PC-3 (cell line): ENCODE results near the gene KRR1.

Experiments used
- EZH2 ChIP-seq: fragments of 300-600 bp; sonication (generic); IDR thresholded peaks from one replicate; pipeline ENCODE4 v1.6.1; 2017; ENCODE audit warnings: antibody characterized with exemption, mild to moderate bottlenecking, low read length; ENCODE audit not compliant: unreplicated experiment
- TF ChIP-seq, protein P1 (sequence below): fragments of 300-600 bp; sonication (generic); conservative IDR thresholded peaks from 2 replicates; pipeline ENCODE4 v1.5.1; 2017; ENCODE audit warnings: antibody characterized with exemption, low read depth, mild to moderate bottlenecking, low read length

DNA sequence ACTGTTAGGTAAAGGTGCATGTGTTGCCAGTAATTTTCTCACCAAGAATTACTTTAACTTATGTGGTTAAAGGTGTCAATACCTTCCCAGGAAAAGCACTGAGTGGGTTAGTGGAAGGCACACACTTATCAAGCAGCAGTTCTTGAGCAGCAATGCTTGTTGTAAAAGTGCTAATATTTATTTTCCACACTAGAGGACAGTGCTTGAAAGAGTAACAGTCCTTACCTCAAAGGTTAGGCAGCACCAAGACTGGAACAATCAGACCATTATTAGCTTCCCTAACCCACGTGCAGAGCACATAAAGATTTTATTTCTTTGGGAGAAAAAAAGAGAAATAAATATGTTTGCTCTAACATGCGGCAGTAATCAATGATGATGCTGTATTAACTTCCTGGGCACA is 48.8 kb upstream of the KRR1 start:
- TF ChIP-seq EZH2: no peak
- TF ChIP-seq, protein P1, sequence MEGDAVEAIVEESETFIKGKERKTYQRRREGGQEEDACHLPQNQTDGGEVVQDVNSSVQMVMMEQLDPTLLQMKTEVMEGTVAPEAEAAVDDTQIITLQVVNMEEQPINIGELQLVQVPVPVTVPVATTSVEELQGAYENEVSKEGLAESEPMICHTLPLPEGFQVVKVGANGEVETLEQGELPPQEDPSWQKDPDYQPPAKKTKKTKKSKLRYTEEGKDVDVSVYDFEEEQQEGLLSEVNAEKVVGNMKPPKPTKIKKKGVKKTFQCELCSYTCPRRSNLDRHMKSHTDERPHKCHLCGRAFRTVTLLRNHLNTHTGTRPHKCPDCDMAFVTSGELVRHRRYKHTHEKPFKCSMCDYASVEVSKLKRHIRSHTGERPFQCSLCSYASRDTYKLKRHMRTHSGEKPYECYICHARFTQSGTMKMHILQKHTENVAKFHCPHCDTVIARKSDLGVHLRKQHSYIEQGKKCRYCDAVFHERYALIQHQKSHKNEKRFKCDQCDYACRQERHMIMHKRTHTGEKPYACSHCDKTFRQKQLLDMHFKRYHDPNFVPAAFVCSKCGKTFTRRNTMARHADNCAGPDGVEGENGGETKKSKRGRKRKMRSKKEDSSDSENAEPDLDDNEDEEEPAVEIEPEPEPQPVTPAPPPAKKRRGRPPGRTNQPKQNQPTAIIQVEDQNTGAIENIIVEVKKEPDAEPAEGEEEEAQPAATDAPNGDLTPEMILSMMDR: peak; percentile 66
